GM11168 (cell line): ENCODE results near the gene SPATA6L.
"Not testable (repeated sequence)": the region's sequence is repeated elsewhere in the genome, so short reads cannot be mapped to it uniquely, and the experiment has no call there.

ENCODE experiments used
- in situ Hi-C: fragments of 300-500 bp; cut with MboI; formaldehyde crosslinking; loops from one replicate; pipeline ENCODE4 v1.12.0; 2022; ENCODE audit warnings: low sequenced_read_pairs; ENCODE audit not compliant: unreplicated experiment

Gene SPATA6L

GRCh38 chr9:4642351-4642750, 23.9 kb downstream of the SPATA6L start:
- in situ Hi-C loops = no loop called here

GRCh38 chr9:4640027-4640426, 26.3 kb downstream of the SPATA6L start:
- in situ Hi-C loops = no loop called here

GRCh38 chr9:4639420-4639819, 26.9 kb downstream of the SPATA6L start:
- in situ Hi-C loops = no loop called here

- in situ Hi-C loops = no loop called here
Observed at GRCh38 chr9:4638968-4639367, 27.3 kb downstream of the SPATA6L start.

- in situ Hi-C loops = no loop called here
Observed at GRCh38 chr9:4630836-4631235, 35.4 kb downstream of the SPATA6L start.

GRCh38 chr9:4622016-4622415, 44.3 kb downstream of the SPATA6L start:
- in situ Hi-C loops = no loop called here

- in situ Hi-C loops = no loop called here
Observed at GRCh38 chr9:4620881-4621555, 45.3 kb downstream of the SPATA6L start.

- in situ Hi-C loops = no loop called here
Observed at GRCh38 chr9:4620057-4620765, 46.1 kb downstream of the SPATA6L start.

- in situ Hi-C loops = no loop called here
Observed at GRCh38 chr9:4618700-4619099, 47.6 kb downstream of the SPATA6L start.

GRCh38 chr9:4617752-4618151, 48.5 kb downstream of the SPATA6L start:
- in situ Hi-C loops = no loop called here

GRCh38 chr9:4615778-4616177, 50.5 kb downstream of the SPATA6L start:
- in situ Hi-C loops = no loop called here

GRCh38 chr9:4615251-4615650, 51.0 kb downstream of the SPATA6L start:
- in situ Hi-C loops = no loop called here

- in situ Hi-C loops = no loop called here
Observed at GRCh38 chr9:4614627-4615026, 51.7 kb downstream of the SPATA6L start.

GRCh38 chr9:4606033-4606432, 60.2 kb downstream of the SPATA6L start:
- in situ Hi-C loops = not testable (repeated sequence)

GRCh38 chr9:4604678-4605095, 61.6 kb downstream of the SPATA6L start:
- in situ Hi-C loops = no loop called here

- in situ Hi-C loops = no loop called here
Observed at GRCh38 chr9:4603830-4604229, 62.5 kb downstream of the SPATA6L start.

GRCh38 chr9:4600368-4600767, 65.9 kb downstream of the SPATA6L start:
- in situ Hi-C loops = no loop called here

- in situ Hi-C loops = no loop called here
Observed at GRCh38 chr9:4596165-4596922, 69.9 kb downstream of the SPATA6L start.

- in situ Hi-C loops = no loop called here
Observed at GRCh38 chr9:4594994-4595393, 71.3 kb downstream of the SPATA6L start.

- in situ Hi-C loops = no loop called here
Observed at GRCh38 chr9:4594545-4594944, 71.7 kb downstream of the SPATA6L start.

GRCh38 chr9:4592886-4593285, 73.4 kb downstream of the SPATA6L start:
- in situ Hi-C loops = no loop called here
